NCI-H748 treated with DMSO at 0.1 percent for 48 hours (cell line): ENCODE data around the gene MAB21L3.
A peak's percentile ranks its signal among the peaks of the same experiment; 100 is the strongest.
"Not testable (repeated sequence)": the region's sequence is repeated elsewhere in the genome, so short reads cannot be mapped to it uniquely, and the experiment has no call there.

ENCODE experiments used
- DNase-seq: peaks from one replicate; lab custom pipeline; 2025; lab: John Stamatoyannopoulos, UW

The MAB21L3 gene

DNA sequence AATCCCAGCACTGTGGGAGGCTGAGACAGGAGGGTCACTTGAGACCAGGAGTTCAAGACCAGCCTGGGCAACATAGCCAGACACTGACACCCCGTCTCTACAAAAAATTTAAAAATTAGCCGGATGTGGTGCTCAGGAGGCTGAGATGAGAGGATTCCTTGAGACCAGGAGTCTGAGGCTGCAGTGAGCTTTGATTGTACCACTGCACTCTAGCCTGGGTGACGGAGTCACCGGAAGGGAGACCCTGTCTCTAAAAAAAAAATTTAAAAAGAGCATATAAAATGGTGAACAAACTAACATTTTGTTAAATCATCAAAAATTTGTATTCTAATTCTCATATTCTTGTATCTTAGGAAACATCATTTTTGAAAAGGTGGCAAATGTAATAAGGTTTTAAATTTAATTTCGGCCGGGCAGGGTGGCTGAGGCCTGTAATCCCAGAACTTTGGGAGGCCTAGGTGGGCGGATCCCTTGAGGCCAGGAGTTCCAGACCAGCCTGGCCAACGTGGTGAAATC lies 27.1 kb downstream of the MAB21L3 start:
- DNase-seq = no peak

- no peak for DNase-seq
Measured at GRCh38 chr1:116139592-116140134, 28.5 kb downstream of the MAB21L3 start.

- DNase-seq = no peak
Measured at GRCh38 chr1:116144151-116144550, 33.0 kb downstream of the MAB21L3 start.

DNA sequence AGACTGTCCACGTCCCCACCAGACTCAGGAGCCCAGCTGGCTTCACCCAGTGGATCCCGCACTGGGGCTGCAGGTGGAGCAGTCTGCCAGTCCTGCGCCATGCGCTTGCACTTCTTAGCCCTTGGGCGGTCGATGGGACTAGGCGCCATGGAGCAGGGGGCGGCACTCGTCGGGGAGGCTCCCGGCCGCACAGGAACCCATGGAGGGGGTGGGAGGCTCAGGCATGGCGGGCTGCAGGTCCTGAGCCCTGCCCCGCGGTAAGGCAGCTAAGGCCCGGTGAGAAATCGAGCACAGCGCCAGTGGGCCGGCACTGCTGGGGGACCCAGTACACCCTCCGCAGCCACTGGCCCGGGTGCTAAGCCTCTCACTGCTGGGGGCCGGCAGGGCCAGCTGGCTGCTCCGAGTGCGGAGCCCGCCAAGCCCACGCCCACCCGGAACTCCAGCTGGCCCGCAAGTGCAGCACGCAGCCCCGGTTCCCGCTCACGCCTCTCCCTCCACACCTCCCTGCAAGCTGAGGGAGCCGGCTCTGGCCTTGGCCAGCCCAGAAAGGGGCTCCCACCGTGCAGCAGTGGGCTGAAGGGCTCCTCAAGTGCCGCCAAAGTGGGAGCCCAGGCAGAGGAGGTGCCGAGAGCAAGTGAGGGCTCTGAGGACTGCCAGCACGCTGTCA lies 35.4 kb downstream of the MAB21L3 start:
- DNase-seq = not testable (repeated sequence)

DNA sequence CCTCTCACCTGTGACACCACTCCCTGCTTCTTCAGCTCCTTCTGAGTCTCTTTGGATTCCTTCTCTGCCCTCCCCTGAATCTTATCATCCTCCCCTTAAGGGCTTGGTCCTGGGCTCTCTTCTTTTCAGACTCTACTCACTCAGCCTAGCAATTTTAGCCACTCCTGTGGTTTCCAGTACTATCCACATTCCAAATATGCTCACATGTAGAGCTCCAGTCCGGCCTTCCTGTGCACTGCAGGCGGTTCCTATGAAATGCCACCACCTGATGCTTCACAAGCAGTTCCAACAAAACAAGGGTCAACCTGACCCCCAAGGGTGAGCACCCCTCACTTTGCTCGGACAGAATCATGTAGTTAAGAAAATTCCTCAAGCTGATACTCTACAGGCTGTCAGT lies 35.9 kb downstream of the MAB21L3 start:
- DNase-seq = no peak

DNA sequence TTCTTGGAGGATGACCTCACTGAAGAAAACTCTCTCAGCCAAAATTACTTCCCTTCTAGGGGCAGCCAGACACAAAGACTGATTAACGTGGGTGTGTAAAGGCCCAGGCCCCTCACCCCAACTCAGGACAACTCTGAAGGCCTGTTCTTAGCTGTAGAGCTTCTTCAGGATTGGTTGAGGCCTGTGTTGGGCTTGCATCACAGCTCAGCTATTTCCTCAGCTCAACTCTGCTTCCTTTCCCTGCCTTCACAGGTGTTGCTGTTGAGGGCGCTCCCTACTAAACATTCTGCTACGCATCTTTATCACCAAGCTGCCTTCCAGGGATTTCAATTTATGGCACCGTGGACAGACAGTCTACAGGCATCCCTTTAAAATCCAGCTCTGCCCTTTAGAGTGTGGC lies 36.8 kb downstream of the MAB21L3 start:
- no peak for DNase-seq

DNA sequence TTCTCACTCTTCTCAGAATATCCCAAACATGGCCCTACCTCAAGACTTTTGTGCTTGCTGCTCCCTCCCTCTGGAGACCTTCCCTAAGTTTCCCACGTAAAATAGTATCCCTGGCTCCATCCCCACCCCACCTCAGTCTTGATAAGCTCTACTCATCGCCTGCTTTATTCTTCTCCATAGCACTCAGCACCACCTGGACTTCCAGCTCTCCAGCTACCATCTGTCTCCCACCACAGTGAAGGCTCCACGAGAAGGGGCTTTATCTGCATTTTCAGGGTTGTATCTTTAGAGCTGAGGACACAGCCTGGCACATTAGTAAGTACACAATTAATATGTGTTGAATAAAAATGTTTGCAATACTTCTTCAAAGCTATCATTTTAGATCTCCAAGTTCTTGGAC lies 37.8 kb downstream of the MAB21L3 start:
- no peak for DNase-seq

DNA sequence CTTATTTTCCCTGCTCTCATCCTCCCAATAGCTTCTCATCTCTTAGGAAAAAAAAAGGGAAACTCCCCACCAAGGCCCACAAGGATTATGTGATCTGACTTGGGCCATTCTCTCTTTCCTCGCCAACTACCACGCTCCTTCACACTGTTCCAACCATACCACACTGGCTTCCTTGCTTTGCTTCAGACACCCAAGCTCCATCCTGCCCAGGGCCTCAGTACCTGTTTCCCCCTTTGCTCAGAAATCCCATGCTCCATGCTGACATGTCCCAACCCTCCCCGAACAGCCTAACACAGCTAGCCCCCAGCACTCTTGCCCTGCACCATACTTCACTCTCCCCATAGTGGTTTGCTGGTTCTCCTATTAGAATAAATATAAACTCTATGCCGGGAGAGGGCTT lies 39.2 kb downstream of the MAB21L3 start:
- DNase-seq = no peak

- peak; percentile 65 for DNase-seq
Measured at GRCh38 chr1:116151739-116152576, 40.8 kb downstream of the MAB21L3 start.

- no peak for DNase-seq
Measured at GRCh38 chr1:116152577-116152943, 41.4 kb downstream of the MAB21L3 start.

GRCh38 chr1:116152950-116153691 lies 41.9 kb downstream of the MAB21L3 start:
- DNase-seq = no peak

- no peak for DNase-seq
Measured at GRCh38 chr1:116153692-116154031, 42.5 kb downstream of the MAB21L3 start.

GRCh38 chr1:116154536-116154935 lies 43.3 kb downstream of the MAB21L3 start:
- DNase-seq = no peak

- no peak for DNase-seq
Measured at GRCh38 chr1:116157096-116157495, 45.9 kb downstream of the MAB21L3 start.

DNA sequence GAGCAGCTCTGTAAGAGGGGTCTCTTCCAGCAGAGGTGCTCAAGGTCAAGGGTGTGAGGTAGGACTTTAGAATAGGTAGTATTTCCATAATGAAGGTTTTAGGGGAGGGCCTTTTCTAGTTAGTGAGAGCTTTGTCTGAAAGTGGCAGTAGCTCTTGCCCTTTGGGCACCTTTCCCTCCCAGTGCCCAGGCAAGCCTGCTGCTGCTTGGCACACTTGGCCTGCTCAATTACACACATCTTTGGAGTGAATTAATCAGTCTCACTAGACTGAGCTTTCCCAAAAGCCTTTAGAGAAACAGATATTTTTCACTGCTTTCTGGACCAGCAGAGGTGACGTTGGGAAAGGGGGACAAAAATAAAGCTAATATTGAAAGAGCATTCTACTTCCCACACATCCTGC lies 48.0 kb downstream of the MAB21L3 start:
- DNase-seq = no peak

GRCh38 chr1:116159611-116160010 lies 48.4 kb downstream of the MAB21L3 start:
- no peak for DNase-seq

- no peak for DNase-seq
Measured at GRCh38 chr1:116161390-116161789, 50.2 kb downstream of the MAB21L3 start.

GRCh38 chr1:116161877-116162390 lies 50.7 kb downstream of the MAB21L3 start:
- no peak for DNase-seq

DNA sequence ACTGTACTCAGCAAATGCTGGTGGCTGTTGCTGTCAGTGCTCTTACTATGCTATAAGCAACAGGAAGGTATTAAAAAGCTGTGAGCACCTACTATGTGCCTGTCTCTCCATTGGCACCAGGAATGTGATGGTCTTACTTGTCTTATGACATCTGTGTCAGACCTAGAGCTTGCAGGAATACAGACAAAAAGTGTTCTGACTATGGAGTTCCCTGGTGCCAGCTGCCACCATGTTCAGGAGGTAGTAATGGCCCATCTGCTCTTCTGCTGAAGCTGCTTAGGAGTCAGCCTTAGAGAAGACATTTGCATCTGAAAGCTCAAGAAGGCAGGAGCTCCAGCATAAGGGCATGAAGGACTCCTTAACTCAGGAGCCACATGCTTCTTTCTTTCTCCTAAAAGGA lies 52.3 kb downstream of the MAB21L3 start:
- no peak for DNase-seq

DNA sequence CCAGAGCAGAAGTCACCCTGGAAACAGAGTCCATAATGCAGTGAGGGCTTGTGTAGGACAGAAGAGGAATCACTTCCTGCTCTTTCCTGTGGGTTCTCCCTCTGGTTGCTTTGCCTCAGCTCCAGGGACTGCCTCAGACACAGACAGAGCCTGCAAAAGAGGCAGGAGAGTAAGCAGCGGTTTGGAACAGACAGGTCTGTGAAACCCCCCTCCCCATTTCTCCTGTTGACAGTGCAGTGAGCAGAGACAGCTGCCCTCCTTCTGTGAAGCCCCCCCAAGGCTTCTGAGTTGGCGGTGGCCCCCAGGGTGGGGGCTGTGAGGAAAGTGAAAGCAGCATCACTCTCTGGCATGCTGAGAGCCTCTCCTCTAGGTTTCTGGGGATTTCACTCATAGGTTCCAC lies 53.0 kb downstream of the MAB21L3 start:
- no peak for DNase-seq

GRCh38 chr1:116164604-116165368 lies 53.6 kb downstream of the MAB21L3 start:
- no peak for DNase-seq

DNA sequence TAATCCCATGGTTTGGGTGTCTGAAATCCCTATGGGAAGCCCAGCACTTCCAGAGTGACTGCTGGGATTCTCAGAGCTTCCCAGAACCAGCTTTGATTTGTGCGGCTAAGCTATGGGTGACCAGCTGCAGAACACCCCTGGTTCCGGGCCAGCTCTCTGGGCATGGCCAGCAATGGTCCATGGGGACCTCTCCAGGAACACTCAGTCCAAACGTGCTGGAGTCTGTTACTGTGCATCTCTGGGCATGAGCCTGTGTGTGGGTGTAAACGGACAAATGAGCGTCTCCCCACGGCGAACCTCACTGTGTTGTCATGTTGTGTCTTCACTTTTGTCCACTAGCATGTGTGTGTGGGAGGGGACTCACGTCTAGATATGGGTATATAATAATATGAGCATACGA lies 54.4 kb downstream of the MAB21L3 start:
- no peak for DNase-seq
